ENCODE data around the gene NEDD8.

NEDD8 gene

GRCh38 chr14:24267516-24267915 is 35.3 kb upstream of the NEDD8 start:
- POLR2A ChIA-PET = interaction anchor here (0.6 kb wide), 1 partner anchor 37 kb away, joined by 4 read pairs; no protein-coding TSS in a partner anchor
- H3K4me1 ChIP-seq (ENCODE audit: control insufficient read depth, insufficient read depth, low read length) = peaks cover 3% of the 10 kb centered on the region; the same call in 1 of the 2 replicates
- H3K27ac ChIP-seq (ENCODE audit: extremely low read depth, low read depth, low read length) = no peak overlapping the region
- no peaks in the 10 kb centered on the region for H3K9me3 ChIP-seq (ENCODE audit: control insufficient read depth, insufficient read depth, low read depth, low read length)
- CTCF ChIA-PET = no interaction called here
- H3K36me3 ChIP-seq (ENCODE audit: control insufficient read depth in 2 of 2, insufficient read depth in 1 of 2, low read length in 2 of 2) = peaks cover 0 to 39% of the 10 kb centered on the region in 2 experiments; a peak in 1 of 3 replicates
- no peak overlapping the region for H3K4me3 ChIP-seq (ENCODE audit: low read depth, low read length)
- TF ChIP-seq ZNF175 (tag by site-specific recombination; IDR thresholded peaks at IDR 0.05) (no peak), ZNF488 (tag by site-specific recombination; IDR thresholded peaks at IDR 0.05) (no peak), SETDB1 (IDR thresholded peaks at IDR 0.05; ENCODE audit: insufficient read length, low read length) (no peak), ZNF610 (tag by site-specific recombination; IDR thresholded peaks at IDR 0.05; ENCODE audit: borderline replicate concordance) (no peak), ZNF670 (tag by site-specific recombination; IDR thresholded peaks at IDR 0.05; ENCODE audit: low read depth) (no peak), ZNF311 (tag by site-specific recombination; IDR thresholded peaks at IDR 0.05; ENCODE audit: borderline replicate concordance) (no peak), HOXD13 (CRISPR knock-in tag; IDR thresholded peaks at IDR 0.05; ENCODE audit: borderline replicate concordance) (no peak), ZNF624 (tag by site-specific recombination; IDR thresholded peaks at IDR 0.05) (no peak), ZNF26 (tag by site-specific recombination; IDR thresholded peaks at IDR 0.05) (no peak), ZNF292 (tag by site-specific recombination; IDR thresholded peaks at IDR 0.05; ENCODE audit: borderline replicate concordance, low read depth) (no peak), ZBTB6 (tag by site-specific recombination; IDR thresholded peaks at IDR 0.05) (no peak), ZNF280D (tag by site-specific recombination; IDR thresholded peaks at IDR 0.05) (no peak), ZNF600 (tag by site-specific recombination; IDR thresholded peaks at IDR 0.05) (no peak), ZNF2 (tag by site-specific recombination; IDR thresholded peaks at IDR 0.05) (no peak), PRDM6 (tag by site-specific recombination; IDR thresholded peaks at IDR 0.05) (no peak), ZNF391 (tag by site-specific recombination; IDR thresholded peaks at IDR 0.05; ENCODE audit: borderline replicate concordance, low read depth) (no peak)

All from HEK293 (cell line).